HAP-1 (cell line): ENCODE measurements around the gene CLCN3.
"Not testable (repeated sequence)": the region's sequence is repeated elsewhere in the genome, so short reads cannot be mapped to it uniquely, and the experiment has no call there.

Source experiments
- DNase-seq, 2 experiments: peaks; one replicate each; pipeline ENCODE4 v3.0.0-alpha.2; 2016 to 2020; ENCODE audit warnings: low spot score in 2 of 2
- H3K27me3 ChIP-seq: fragments of 250-450 bp; sonication (Bioruptor Pico); 2 replicates; pipeline ENCODE4 v1.5.1; 2020; ENCODE audit warnings: low read depth, mild to moderate bottlenecking, moderate library complexity
- H3K36me3 ChIP-seq: fragments of 250-450 bp; sonication (Bioruptor Pico); replicated peaks from 2 replicates; pipeline ENCODE4 v1.5.1; 2020; ENCODE audit warnings: mild to moderate bottlenecking
- H3K4me1 ChIP-seq: fragments of 250-450 bp; sonication (Bioruptor Pico); 2 replicates; pipeline ENCODE4 v1.5.1; 2020; ENCODE audit warnings: mild to moderate bottlenecking
- H3K4me3 ChIP-seq: fragments of 250-450 bp; sonication (Bioruptor Pico); 2 replicates; pipeline ENCODE4 v1.5.1; 2020; ENCODE audit warnings: mild to moderate bottlenecking, moderate library complexity
- H3K9me3 ChIP-seq: fragments of 250-450 bp; sonication (Bioruptor Pico); 2 replicates; pipeline ENCODE4 v1.5.1; 2020; ENCODE audit warnings: mild to moderate bottlenecking, moderate library complexity
- in situ Hi-C: fragments of 300-500 bp; cut with MboI; formaldehyde crosslinking; loops from 3 replicates; pipeline ENCODE4 v1.14.3; 2020; ENCODE audit warnings: low sequenced_read_pairs, inconsistent platforms, mixed read lengths

The CLCN3 gene

DNA sequence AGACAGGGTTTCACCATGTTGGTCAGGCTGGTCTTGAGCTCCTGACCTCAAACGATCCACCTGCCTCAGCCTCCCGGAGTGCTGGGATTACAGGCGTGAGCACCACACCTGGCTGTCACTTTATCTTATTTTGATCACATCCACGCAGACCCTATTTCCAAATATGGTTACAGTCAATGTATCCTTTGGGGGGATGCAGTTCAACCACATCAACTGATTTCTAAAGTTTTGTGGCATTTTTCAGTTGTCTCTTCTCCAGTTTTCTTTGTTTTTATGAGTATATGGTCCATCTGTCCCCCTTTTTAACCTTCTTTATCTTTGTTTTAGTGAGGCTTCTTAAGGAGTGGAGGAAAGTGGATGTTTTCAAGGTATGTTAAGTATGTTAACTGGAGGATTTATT, 141.5 kb downstream of the CLCN3 start:
- Histone ChIP-seq H3K27me3 (no peaks in the 10 kb centered on the region), H3K4me3 (no peak overlapping the region), H3K4me1 (peaks cover 9% of the 10 kb centered on the region; the same call in 1 of the 2 replicates), H3K36me3 (no peaks in the 10 kb centered on the region), H3K9me3 (no peaks in the 10 kb centered on the region)
- DNase-seq = no peak
- in situ Hi-C loops = no loop called here

DNA sequence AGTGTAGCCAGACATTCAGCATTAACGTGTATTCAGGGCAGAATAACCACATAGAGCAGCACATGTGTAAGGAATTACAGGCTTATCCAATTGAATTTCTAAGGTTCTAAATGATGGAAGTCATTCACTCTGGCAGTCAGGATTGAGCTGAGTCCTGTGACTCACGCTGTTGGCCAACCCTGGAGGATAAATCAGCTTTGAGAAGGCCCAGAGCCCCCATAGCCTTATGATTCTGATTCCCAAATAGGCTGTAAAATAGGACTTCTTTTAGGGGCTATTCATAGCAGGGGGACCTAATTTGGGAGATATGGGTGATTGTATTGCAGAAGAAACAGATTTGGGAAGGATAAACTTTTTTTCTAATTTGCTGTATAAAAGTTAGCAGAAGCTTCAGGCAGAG, 145.5 kb downstream of the CLCN3 start:
- H3K27me3 ChIP-seq = no peaks in the 10 kb centered on the region
- H3K4me3 ChIP-seq = no peak overlapping the region
- no peaks in the 10 kb centered on the region for H3K9me3 ChIP-seq
- peaks cover 7% of the 10 kb centered on the region; the same call in 1 of the 2 replicates for H3K4me1 ChIP-seq
- no peak for DNase-seq
- in situ Hi-C loops = no loop called here
- H3K36me3 ChIP-seq = no peaks in the 10 kb centered on the region

DNA sequence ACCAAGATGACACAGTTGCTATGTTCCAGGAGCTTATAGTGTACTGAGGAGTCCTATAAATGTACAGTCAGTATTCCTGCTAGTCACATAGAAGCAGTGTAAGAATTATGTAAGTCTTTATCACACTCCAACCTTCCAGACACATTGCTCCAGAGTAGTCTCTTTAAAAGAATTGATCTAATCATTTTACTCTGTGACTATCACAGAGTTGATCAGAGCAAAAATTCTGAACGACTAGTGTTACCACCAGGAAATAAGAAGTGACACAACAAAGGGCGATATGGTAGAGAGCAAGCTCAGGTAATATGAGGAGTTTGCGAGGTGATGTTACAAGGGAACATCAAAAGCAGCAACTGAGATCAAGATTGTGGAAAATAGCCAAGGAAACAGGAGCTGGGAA, 146.4 kb downstream of the CLCN3 start:
- H3K4me1 ChIP-seq = peaks cover 7% of the 10 kb centered on the region; the same call in 1 of the 2 replicates
- no peaks in the 10 kb centered on the region for H3K36me3 ChIP-seq
- H3K27me3 ChIP-seq = no peaks in the 10 kb centered on the region
- in situ Hi-C loops = no loop called here
- H3K9me3 ChIP-seq = no peaks in the 10 kb centered on the region
- DNase-seq = no peak
- no peak overlapping the region for H3K4me3 ChIP-seq

DNA sequence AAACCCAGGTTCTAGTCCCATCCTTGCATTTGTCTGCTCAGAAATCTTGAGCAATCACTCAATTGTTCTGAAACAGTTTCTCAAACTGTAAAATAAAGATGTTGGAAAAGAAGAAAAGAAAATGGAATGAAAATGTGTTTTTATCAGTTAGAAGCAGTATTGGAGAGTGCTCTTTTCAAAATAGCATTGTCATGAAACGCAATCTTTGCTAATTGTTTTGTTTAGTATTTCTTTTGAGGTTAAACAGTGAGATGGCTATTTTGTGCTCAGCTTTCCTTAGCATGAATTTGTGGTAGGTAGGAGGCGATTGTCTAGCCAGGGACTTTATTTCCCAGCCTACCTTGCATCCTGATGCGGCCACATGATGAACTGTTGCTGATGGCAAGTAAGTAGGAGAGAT, 148.0 kb downstream of the CLCN3 start:
- H3K4me3 ChIP-seq = no peak overlapping the region
- DNase-seq = no peak
- H3K9me3 ChIP-seq = no peaks in the 10 kb centered on the region
- in situ Hi-C loops = no loop called here
- H3K4me1 ChIP-seq = no peaks in the 10 kb centered on the region
- no peaks in the 10 kb centered on the region for H3K36me3 ChIP-seq
- H3K27me3 ChIP-seq = no peaks in the 10 kb centered on the region

DNA sequence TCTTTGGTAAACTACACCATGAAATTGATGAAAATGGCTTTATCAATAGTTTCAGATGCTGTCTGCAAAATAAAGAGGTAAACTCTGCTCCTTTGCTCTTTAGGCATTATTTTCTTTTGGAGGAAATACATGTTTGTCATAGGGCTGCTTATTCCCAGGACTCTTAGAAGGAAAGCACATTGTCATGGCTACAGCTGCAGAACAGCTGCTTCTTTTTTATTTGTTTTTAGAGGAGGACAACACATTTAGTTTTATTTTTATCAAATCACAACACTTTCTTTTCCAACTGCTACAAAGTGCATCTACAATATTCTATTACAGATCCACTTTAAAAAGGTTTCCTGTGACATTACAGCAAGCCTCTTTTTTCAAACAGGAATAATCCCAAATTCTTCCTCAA, 150.0 kb downstream of the CLCN3 start:
- no peaks in the 10 kb centered on the region for H3K9me3 ChIP-seq
- in situ Hi-C loops = no loop called here
- no peak overlapping the region for H3K4me3 ChIP-seq
- no peaks in the 10 kb centered on the region for H3K36me3 ChIP-seq
- DNase-seq = no peak
- no peaks in the 10 kb centered on the region for H3K27me3 ChIP-seq
- H3K4me1 ChIP-seq = no peaks in the 10 kb centered on the region

DNA sequence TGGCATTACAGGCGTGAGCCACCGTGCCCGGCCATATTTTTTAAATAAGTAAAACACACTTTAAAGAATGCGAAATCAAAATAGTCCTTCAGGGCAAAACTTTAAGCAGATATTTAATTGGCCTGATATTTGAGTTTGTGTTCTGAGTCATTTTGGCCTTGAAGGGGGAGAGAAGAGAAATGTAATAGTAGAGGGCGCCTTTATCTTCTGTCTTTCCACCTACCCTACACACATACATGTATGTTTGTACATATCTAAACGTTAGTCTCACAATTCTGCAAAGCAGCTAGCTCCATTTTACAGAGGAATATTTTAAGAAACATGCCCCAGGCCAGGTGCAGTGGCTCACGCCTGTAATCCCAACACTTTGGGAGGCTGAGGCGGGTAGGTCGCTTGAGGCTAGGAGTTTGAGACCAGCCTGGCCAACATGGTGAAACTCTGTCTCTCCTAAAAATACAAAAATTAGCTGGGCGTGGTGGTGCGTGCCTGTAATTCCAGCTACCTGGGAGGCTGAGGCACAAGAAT, 151.2 kb downstream of the CLCN3 start:
- H3K4me1 ChIP-seq, DNase-seq, H3K4me3 ChIP-seq, H3K9me3 ChIP-seq, in situ Hi-C loops, H3K36me3 ChIP-seq, H3K27me3 ChIP-seq: not testable (repeated sequence)
